ENCODE measurements around the gene MICAL2. TPM values are rescaled to one million over a fixed set of nuclear protein-coding genes. Genes with fewer than 3 reads are reported as not detected.

Gene MICAL2
- total and polyA plus RNA-seq, 2 of the 13 experiments (the other 11 are each of a cell fraction or from before 2014, with no cell fraction given), result 0.78 to 1.1 TPM

GRCh38 chr11:12066056-12066798 lies 44.2 kb upstream of the MICAL2 start (continued):
- TF ChIP-seq TFDP1 (CRISPR knock-in tag; IDR thresholded peaks at IDR 0.05; ENCODE audit: borderline replicate concordance), result no peak
- no peak for TF ChIP-seq SMAD9 (CRISPR knock-in tag; IDR thresholded peaks at IDR 0.05)
- peak; percentile 98 for TF ChIP-seq ATF3 (CRISPR knock-in tag; IDR thresholded peaks at IDR 0.05)
- TF ChIP-seq ZBTB37 (CRISPR knock-in tag; IDR thresholded peaks at IDR 0.05), result no peak
- peak; percentile 58 for TF ChIP-seq RARA (CRISPR knock-in tag; IDR thresholded peaks at IDR 0.05)
- no peak for TF ChIP-seq CBX2 (IDR thresholded peaks at IDR 0.05; ENCODE audit: low read depth, low read length)
- TF ChIP-seq CBX2 (CRISPR knock-in tag; IDR thresholded peaks at IDR 0.05; ENCODE audit: low read depth), result no peak
- peak; percentile 61 to 83; a peak in 2 of 4 replicates for TF ChIP-seq NR2F1 (CRISPR knock-in tag; IDR thresholded peaks at IDR 0.05)
- no peak for TF ChIP-seq MAZ (IDR thresholded peaks at IDR 0.05; ENCODE audit: borderline replicate concordance, low read depth, low read length)
- no peak for TF ChIP-seq MAZ (CRISPR knock-in tag; IDR thresholded peaks at IDR 0.05; ENCODE audit: low read depth)
- TF ChIP-seq HDAC2 (CRISPR knock-in tag; IDR thresholded peaks at IDR 0.05), result peak; percentile 46; the same call in 1 of the 2 replicates
- peak; percentile 98 for TF ChIP-seq TEAD3 (CRISPR knock-in tag; optimal IDR thresholded peaks at IDR 0.05; ENCODE audit: borderline replicate concordance)
- no peak for TF ChIP-seq EEA1 (CRISPR knock-in tag; IDR thresholded peaks at IDR 0.05; ENCODE audit: borderline replicate concordance)
- peak; percentile 71 for TF ChIP-seq ZEB1 (IDR thresholded peaks at IDR 0.05; ENCODE audit: insufficient replicate concordance, low read depth)
- TF ChIP-seq ZNF644 (CRISPR knock-in tag; IDR thresholded peaks at IDR 0.05; ENCODE audit: low read depth), result peak; percentile 94
- TF ChIP-seq FOSL2 (CRISPR knock-in tag; IDR thresholded peaks at IDR 0.05), result peak; percentile 99
- TF ChIP-seq MED8 (CRISPR knock-in tag; IDR thresholded peaks at IDR 0.05; ENCODE audit: insufficient replicate concordance), result no peak
- peak; percentile 59; the same call in 1 of the 2 replicates for TF ChIP-seq TFE3 (CRISPR knock-in tag; IDR thresholded peaks at IDR 0.05)
- TF ChIP-seq ZNF687 (CRISPR knock-in tag; IDR thresholded peaks at IDR 0.05), result peak; percentile 32; the same call in 1 of the 2 replicates
- TF ChIP-seq AHR (CRISPR knock-in tag; IDR thresholded peaks at IDR 0.05), result 0 out of 2 replicates have a peak, but pooled peaks have one; percentile 51
- no peak for TF ChIP-seq MXD4 (CRISPR knock-in tag; IDR thresholded peaks at IDR 0.05)
